ENCODE measurements around the gene LRP2BP.

LRP2BP gene

GRCh38 chr4:185358959-185359358, 36.8 kb downstream of the LRP2BP start:
- TF ChIP-seq CTCF (conservative IDR thresholded peaks at IDR 0.05) = no peak

GRCh38 chr4:185358514-185358913, 37.2 kb downstream of the LRP2BP start:
- peak overlapping the region; percentile 47 for H3K27ac ChIP-seq
- no peak for TF ChIP-seq CTCF (conservative IDR thresholded peaks at IDR 0.05)

More at GRCh38 chr4:185358959-185359358, 36.8 kb downstream of the LRP2BP start:
- peak overlapping the region; percentile 47 for H3K27ac ChIP-seq

- peak overlapping the region; percentile 47; the same call in 1 of the 2 replicates for H3K27ac ChIP-seq
These were observed 37.8 kb downstream of the LRP2BP start for GRCh38 chr4:185357733-185358440.

GRCh38 chr4:185357211-185357610, 38.5 kb downstream of the LRP2BP start:
- no peak overlapping the region for H3K27ac ChIP-seq
- no peak for TF ChIP-seq CTCF (conservative IDR thresholded peaks at IDR 0.05)

More at GRCh38 chr4:185357733-185358440, 37.8 kb downstream of the LRP2BP start:
- no peak for TF ChIP-seq CTCF (conservative IDR thresholded peaks at IDR 0.05)

- no peak for TF ChIP-seq CTCF (conservative IDR thresholded peaks at IDR 0.05)
- H3K27ac ChIP-seq = no peak overlapping the region
These were observed 43.0 kb downstream of the LRP2BP start for GRCh38 chr4:185352741-185353140.

- no peak overlapping the region for H3K27ac ChIP-seq
These were observed 43.5 kb downstream of the LRP2BP start for GRCh38 chr4:185352202-185352601.

GRCh38 chr4:185351691-185352090, 44.0 kb downstream of the LRP2BP start:
- H3K27ac ChIP-seq = no peak overlapping the region
- TF ChIP-seq CTCF (conservative IDR thresholded peaks at IDR 0.05) = no peak

More at GRCh38 chr4:185352202-185352601, 43.5 kb downstream of the LRP2BP start:
- TF ChIP-seq CTCF (conservative IDR thresholded peaks at IDR 0.05) = no peak
